IPS-NIHi11 (cell line): ENCODE data around the gene TAAR8.
"Not testable (repeated sequence)": the region's sequence is repeated elsewhere in the genome, so short reads cannot be mapped to it uniquely, and the experiment has no call there.

Experiments
- DNase-seq: peaks from one replicate; pipeline ENCODE4 v3.0.0; 2012; ENCODE audit warnings: mixed read lengths, low spot score

The TAAR8 gene, protein sequence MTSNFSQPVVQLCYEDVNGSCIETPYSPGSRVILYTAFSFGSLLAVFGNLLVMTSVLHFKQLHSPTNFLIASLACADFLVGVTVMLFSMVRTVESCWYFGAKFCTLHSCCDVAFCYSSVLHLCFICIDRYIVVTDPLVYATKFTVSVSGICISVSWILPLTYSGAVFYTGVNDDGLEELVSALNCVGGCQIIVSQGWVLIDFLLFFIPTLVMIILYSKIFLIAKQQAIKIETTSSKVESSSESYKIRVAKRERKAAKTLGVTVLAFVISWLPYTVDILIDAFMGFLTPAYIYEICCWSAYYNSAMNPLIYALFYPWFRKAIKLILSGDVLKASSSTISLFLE

DNA sequence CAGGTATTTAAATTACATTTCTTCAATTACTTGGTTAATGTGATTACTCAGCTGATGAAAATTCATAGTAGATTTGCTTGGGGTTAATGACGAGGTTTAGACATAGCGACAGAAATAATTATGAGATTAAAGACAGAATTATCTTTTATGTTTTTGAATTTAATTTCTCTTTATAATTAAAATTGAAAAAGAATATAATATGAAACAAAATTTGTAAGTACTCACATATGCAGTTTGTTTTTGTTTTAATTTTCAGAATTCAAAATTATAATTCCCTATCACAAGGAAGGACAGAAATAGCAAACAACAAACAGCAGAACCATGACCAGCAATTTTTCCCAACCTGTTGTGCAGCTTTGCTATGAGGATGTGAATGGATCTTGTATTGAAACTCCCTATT is at the start of gene TAAR8:
TAAR8 (plus strand) TSS at position 301 of the 400 bp plus-strand sequence; CDS start at position 322, 21 bp downstream.
- DNase-seq, result no peak

DNA sequence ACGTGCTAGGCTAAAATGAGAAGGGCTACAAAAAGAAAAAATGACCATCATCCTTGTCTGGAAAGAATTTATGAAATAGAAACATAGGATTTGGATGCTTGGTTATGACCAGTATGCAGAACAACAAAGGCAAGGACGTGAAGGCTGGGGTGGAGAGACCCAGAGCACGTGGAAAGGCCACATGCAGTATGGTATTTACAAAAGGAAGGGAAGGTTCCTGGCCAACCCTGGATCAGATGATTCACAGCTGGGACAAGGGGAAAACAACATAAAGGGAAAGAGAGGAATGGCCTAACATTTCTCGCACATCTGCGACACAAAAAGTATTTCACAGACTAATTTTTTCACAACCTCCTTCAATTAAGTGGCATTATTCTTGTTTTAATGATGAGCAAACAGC is 47.7 kb upstream of the TAAR8 start:
- DNase-seq, result no peak

DNA sequence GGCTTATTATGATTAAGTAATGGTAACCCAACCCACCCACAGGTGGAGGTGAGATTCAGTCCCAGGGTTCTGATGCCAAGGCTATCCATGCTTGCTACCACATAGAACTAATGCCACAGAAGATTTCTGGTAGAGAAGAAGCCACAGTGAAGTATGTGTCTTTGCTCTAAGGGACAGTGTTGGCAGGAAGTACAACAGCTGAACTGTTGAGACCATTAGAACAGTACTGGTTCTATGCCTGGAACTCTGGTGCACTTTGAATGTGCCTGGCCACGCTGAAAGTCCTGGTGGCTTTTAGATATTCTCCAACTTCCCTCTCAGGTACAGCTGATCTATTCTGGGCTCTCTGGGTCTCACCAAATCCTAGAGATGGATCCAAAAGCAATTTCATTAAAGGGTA is 47.3 kb upstream of the TAAR8 start:
- DNase-seq, result no peak

DNA sequence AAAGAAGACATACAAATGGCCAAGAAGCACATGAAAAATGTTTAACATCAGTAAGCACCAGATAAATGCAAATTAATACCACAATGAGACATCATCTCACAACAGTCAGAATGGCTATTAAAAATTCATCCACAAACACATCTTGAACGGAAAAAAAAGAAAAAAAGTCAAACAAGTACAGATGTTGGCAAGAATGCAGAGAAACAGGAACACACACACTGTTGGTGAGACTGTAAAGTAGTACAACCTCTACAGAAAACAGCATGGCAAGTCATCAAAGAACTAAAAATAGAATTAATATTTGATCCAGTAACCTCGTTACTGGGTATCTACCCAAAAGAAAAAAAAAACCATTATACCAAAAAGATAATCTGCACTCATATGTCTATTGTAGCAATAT is 46.0 kb upstream of the TAAR8 start:
- DNase-seq, result no peak

DNA sequence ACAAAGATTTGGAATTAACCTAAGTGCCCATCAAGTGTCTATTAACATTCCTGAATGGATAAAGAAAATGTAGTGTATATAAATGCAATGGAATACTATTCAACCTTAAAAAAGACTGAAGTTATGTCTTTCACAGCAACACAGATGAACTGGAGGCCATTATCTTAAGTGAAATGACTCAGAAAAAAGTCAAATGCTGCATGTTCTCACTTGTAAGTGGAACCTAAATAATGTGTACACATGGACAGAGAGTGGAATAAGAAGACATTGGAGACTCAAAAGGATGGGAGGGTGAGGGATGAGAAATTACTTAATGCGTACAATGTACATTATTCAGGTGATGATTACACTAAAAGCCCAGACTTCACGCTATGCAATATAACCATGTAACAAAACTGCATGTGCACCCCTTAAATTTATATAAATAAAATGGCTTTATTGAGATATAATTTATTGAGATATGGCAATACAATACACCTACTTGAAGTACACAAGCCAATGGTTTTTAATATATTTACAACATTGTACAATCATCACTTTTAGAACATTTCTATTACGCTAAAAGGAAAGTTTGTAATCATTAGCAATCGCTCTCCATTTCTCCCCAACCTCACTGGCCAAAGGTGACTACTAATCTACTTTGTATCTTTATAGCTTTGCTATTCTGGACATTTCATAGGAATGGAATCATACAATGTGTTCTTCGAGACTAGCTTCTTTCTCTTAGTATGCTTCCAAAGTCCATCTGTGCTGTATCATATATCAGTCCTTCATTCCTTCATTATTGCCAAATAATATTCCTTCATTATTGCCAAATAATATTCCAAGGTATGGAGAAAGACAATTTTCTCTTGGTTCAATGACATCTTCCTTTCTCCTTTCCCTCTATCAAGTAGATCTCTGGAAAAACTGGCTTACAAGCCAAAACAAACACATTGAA is 45.3 kb upstream of the TAAR8 start:
- DNase-seq, result no peak

DNA sequence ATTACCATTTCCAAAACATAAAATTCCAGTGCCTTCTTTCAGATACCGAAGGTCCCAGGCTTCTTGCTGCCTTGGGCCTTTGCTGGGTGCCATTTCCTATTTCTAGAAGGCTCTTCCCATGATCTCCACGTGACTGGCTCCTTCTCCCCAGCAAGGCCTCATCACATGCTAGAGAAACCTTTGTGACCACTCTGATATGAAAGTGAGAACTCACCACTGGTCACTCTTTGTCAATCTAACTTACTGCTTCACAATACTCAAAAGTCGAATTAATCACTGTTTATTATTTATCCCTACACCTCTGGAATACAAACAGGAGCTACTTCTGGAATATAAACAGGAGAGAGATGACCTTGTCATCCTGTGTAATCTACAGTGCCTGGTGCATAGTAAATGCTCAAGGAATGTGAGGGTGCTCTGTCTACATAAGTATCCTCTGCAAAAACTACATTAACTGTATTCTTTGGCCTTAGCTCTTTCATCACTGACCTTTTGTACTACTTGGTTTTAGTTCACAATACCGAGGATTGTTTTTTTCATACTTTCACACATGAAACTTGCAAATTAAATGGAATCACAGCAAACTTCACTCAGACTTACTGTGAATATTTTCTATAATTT is 41.2 kb upstream of the TAAR8 start:
- no peak for DNase-seq

DNA sequence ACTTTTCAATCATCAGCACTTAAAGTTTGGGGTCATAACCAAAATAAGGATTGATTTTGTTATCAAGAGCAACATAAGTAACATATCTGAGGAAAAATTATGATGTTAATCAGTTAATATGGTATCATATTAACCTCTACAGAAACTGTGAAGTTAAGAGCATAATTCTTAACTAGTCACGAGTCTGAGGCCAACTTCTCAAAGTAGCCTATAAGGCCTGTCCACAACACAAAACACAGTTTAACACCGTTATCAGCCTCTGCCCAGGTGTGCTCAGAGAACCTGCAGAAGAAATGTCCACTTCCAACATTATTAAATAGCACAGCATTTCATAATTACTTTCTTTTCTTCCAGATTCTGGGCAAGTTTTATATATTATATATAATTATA is 40.6 kb upstream of the TAAR8 start:
- DNase-seq, result no peak

DNA sequence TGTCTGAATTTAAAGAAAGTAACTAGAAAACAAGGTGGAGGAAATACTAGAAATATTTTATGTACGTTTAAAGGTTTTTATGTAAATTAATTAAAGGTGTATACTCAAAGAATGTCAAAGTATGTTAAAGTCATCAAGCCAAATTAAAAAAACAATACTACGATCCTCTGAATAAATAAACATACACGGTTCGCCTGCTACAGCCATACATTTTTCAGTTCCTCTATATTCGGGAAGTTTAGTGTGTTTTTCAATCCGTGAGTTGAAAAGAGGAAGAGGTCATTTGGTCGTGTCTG is 40.2 kb upstream of the TAAR8 start:
- DNase-seq, result no peak

DNA sequence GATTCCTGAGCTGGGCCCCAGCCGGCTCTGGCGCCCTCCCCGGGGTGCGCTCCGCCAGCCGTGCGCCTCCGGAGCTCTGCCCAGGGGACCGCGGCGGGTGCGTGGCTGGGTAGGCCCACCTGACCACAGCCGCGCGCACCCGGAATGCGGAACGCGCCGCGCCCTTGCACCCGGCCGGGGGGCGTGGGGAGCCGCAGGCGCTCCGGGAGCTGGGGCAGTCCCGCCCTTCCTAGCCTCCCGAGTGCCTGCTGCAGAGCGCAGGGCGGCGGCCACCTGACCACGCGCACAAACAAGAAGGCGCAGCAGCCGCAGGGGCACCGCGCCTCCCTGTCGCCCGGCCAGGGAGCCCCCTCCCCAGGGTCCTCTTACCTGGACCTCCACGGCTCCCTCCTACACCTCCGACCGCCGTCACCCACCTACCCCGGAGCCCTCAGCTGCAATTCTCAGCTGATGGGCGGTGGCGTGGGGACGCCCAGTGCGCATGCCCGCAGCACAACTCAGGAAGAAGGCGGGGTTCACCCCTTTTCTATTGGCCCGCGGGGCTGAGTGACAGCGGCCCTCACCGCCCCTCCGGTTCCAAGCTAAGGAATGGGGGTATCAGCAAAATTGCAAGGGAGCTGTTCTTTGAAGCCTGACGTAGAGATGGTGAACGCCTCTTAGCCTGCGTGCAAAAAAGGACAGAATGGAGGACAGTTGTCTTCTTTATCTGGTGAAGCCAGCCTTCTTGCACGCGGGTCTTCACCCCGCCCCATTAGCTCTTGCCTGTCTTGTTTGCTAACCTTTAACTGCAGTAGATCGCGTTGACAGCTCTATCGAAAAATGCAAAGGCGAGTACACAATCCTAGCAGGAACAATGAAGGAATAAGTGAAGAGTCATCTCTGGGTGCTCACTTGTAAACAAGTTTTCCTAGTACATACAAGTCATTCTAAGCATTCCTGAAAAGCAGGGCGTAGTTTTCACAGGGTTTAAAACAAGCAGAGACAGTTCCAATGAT is 39.5 kb upstream of the TAAR8 start, which contains the start of gene STX7:
STX7 (minus strand) TSS at position 479 of the 995 bp plus-strand sequence. CDS start 9,586 bp downstream, outside the sequence.
- DNase-seq, result peak; percentile 93

DNA sequence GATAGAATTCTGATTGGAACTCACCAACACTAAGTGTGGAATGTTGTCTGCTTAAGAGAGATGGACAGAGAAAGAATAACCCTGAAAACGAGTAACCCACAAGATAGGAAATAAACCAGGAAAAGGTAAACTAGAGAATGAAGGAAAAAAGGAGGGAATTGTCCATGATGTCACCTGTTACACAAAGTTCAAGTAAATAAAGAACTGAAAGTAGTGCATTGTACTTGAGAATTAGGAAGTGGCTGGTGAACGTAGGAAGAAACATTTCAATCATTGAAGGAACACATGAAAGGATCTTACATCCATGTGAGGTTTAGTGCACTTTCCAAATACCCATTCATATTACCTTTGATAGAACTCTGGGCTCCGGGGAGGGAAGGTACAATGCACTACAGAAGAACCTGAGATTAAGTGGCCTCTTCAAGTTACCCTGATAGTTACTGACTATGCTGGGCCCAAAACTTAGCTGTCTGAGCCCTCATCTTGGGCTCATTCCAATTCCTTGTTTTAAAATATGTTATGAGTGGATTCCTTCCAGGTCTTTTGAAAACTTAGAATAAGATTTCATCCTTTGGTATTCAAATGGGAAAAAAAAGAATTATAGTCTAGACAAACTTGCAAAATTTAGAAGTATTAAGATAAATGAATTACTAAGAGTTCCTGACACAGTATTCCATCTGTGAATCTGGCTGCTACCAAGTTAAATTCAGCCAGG is 38.5 kb upstream of the TAAR8 start:
- DNase-seq, result no peak

DNA sequence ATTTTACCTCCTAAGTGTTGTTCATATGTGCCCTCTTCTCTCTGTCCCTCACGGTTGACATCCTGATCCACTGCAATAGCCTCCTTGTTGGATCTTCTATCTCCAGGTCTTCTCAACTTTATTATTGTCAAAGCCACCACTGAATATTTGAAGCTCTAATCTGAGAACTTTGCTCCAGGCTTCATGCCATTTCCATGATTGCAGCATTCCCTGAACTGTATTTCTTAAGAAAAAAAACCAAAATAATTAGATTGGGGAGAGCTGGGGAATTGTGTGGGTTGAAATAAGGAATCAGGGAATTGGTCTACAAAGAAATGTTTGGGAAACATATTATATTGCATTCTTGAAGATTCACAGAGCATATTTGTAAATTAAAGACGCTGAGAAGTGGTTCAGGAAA is 37.1 kb upstream of the TAAR8 start:
- DNase-seq, result no peak

DNA sequence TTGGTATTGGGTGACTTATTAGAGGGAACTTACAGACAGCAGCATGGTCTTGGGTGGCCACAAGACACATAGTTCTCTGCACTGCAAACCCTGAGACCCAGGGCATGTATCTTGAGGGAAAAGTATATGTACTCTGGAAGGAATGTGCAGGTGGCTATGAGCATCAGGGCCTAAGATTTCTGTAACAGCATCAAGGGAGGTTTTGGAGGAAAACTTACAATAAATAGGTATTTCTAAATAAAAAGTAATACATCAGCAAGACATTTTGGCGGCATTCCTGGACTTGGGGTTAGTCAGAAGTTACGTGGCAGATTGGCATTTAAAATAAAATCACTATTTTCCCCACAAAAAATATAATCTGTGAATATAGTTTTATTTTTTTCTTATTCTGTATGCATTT is 31.5 kb upstream of the TAAR8 start:
- no peak for DNase-seq

DNA sequence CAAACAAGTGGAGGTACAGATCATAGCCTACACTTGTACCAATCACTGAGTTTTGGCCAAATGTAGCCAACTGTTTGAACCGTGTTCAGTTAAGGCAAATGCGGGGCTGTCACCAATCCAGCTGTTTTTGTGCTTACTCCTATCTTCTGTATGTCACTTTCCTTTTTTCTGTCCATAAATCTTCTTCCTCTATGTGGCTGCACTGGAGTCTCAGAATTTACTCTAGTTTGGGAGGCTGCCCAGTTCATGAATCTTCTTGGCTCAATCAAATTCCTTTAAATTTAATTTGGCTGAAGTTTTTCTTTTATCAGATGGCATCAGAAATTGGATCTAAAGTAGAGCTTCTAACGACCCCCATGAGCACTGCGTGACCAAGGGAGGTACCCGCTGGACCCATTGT is 27.8 kb upstream of the TAAR8 start:
- DNase-seq, result no peak

DNA sequence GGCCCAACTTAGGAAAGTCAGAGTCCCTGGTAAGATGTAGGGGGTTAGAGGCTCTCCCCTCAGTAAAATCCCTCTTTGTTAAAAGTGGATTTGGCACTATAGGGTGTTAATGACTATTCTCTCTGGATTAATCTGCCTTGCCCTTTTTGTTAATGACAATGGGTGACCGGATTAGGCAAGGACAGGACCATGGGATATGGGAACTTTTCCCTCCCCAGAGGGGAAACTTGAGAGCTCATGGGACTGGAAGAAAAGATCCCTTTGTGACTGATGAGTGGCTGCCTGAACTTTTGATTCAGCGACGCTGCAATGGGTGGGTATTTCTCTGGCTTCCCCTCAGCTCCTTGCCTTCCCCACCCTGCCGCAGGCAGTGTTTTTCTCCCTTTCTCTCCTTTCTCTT is 26.6 kb upstream of the TAAR8 start:
- no peak for DNase-seq

DNA sequence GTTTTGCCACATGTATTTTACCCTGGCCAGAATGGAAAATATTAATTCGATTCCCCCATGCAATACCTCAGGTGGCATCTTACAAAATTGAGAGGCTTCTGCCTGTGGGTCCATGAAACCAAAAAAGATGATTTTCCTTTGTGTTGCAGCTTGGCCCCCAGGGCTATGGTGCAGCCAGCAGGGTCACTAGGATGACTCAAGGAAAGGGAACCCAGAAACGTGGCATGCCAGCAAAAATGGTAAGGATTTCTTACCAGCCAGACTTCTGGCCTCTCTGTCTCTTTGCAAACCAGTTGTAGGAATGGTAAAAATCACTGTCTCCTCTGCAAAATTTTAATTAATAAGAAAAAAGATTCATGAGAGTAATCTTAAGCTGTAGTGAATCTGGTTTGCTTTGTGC is 26.0 kb upstream of the TAAR8 start:
- no peak for DNase-seq

DNA sequence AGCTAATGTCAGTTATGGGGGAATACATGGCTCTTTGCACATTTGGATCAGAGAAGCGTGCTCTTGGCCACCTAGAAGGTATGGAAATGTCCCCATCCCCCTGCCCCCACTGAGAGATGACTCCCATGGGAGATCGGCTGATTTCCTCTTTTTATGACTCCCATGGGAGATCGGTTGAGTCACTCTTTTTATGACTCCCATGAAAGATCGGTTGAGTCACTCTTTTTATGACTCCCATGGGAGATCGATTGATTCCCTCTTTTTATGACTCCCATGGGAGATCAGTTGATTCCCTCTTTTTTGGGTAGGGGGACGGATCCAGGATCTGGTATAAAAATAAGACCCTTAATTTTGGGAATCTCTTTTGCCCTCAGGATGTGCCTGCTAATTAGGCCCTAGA is 24.7 kb upstream of the TAAR8 start:
- no peak for DNase-seq

DNA sequence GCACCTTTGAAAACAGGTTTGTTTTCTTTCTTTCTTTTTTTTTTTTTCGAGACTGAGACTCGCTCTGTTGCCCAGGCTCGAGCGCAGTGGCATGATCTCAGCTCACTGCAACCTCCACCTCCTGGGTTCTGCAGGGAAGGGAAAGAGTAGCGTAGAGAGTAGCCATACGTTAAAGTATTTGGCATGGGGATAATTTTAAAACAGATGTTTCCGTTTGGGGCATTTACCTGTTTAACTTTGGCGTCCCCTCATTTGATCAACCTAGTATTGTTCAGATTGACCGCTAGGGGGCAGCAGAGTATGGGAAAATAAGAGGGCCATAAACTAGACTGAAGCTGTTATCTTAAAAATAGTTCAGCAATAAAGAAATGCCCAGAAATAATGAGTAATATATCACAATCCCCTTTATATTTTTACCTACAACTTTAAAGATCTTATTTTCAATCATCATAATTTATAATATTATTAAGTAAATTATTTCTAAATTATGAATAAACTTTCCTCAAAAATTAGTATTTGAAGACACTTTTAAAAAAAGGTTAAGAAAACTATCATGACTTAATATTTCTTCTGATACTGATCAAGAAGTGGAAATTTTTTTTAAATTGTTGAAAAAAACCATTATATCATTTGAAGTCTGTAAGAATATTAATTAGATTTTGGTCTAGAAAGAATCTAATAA is 22.0 kb upstream of the TAAR8 start:
- DNase-seq, result peak; percentile 45

DNA sequence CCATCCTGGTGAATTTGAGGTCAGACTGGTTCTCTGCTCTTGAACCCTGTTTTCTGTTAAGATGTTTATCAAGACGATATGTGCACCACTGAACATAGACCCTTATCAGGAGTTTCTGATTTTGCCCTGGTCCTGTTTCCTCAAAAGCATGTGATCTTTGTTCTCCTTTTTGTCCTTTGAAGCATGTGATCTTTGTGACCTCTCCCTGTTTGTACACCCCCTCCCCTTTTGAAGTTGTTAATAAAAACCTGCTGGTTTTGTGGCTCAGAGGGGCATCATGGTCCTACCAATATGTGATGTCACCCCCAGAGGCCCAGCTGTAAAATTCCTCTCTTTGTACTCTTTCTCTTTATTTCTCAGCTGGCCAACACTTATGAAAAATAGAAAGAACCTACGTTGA is 17.9 kb upstream of the TAAR8 start:
- not testable (repeated sequence) for DNase-seq

DNA sequence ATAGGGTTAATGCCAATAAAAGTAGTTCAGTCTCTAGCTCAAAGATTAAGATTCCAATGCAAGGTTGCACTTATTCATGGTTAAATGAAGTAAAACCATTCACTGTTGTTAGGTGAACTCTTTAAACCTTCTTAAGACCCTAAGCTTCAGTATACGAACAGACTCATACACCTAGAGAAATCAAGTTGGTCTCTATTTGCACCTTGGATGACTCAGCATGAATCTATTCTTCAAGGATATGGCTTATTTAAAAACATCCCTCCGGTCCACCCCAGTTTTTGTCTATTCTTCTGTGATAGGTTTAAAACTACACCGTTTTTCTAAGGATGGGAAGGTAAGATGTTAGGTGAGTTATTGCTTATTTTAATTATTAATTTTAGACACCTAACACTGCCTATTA is 15.3 kb upstream of the TAAR8 start:
- no peak for DNase-seq

DNA sequence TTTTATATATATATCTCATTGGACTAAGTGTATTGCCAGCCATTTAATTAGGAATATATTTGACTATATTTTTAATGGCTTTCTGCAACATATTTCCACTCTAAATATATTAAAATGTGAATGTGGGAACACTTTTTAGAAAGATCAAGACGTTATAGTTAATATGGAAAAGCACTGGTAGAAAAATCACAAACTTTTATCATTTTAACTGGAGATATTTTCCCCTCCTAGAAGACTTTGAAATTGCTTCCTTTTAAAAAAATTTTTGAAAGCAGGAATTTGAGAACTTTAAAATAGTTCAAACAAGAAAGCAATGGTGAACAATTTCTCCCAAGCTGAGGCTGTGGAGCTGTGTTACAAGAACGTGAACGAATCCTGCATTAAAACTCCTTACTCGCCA is 14.5 kb upstream of the TAAR8 start, which contains the start of gene TAAR9:
TAAR9 (plus strand) TSS at position 301 of the 400 bp plus-strand sequence; CDS start at position 314, 13 bp downstream.
- DNase-seq, result no peak
